HUES64 (cell line): ENCODE data around the gene GGACT.

Source experiments
- H3K27ac ChIP-seq: 2 replicates; pipeline ENCODE4 v1.7.0; 2013; ENCODE audit warnings: low read depth, low read length, inconsistent platforms
- H3K27me3 ChIP-seq: 2 replicates; pipeline ENCODE4 v1.6.1; 2013; ENCODE audit warnings: mild to moderate bottlenecking, low read length; ENCODE audit not compliant: insufficient read depth
- H3K36me3 ChIP-seq: 2 replicates; pipeline ENCODE4 v1.6.1; 2013; ENCODE audit warnings: mild to moderate bottlenecking, low read length; ENCODE audit not compliant: insufficient read depth
- H3K4me1 ChIP-seq: 2 replicates; pipeline ENCODE4 v1.6.1; 2013; ENCODE audit warnings: mild to moderate bottlenecking, low read length, moderate library complexity; ENCODE audit not compliant: insufficient read depth
- H3K4me3 ChIP-seq: 2 replicates; pipeline ENCODE4 v1.5.1; 2013; ENCODE audit warnings: mild to moderate bottlenecking, low read length, moderate library complexity
- H3K9ac ChIP-seq: 2 replicates; pipeline ENCODE4 v1.6.1; 2013; ENCODE audit warnings: mild to moderate bottlenecking, low read depth, low read length
- H3K9me3 ChIP-seq: 2 replicates; pipeline ENCODE4 v1.6.1; 2013; ENCODE audit warnings: low read depth, low read length; ENCODE audit not compliant: insufficient read depth
- WGBS: fragments of 150-250, 120-280 bp; methylation state at CpG from one replicate; pipeline ENCODE4 v1.1.7; 2013; ENCODE audit warnings: missing lambda C conversion rate; 5-methylcytosine and 5-hydroxymethylcytosine counted together

The GGACT gene

DNA sequence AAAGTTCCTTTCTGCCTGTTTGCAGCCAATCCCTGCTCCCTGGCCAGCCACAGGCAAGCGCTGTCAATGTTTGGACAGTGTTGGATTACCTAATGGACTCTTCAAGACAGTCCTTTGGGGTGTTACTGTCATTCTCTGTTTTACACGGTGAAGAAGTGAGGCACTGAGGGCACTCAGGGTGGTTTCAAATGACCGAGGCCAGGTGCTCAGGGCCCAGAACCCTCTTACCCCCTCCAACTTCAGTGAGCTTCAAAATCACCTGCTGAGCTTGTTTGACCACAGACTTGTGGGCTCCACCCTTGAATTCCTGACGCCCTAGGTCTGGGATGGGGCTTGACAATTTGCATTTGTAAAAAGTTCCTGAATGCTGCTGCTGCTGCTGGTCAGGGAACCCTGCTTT is 97.9 kb downstream of the GGACT start:
- no peak overlapping the region for H3K4me3 ChIP-seq
- no peak overlapping the region for H3K9ac ChIP-seq
- H3K27me3 ChIP-seq, result no peaks in the 10 kb centered on the region
- H3K36me3 ChIP-seq, result no peaks in the 10 kb centered on the region
- no peaks in the 10 kb centered on the region for H3K9me3 ChIP-seq
- 11% methylated on average over 4 of the region's 4 CpGs for WGBS
- H3K4me1 ChIP-seq, result peaks cover 33% of the 10 kb centered on the region
- peak overlapping the region; percentile 83 for H3K27ac ChIP-seq

GRCh38 chr13:100485265-100485664 is 103.3 kb downstream of the GGACT start:
- Histone ChIP-seq H3K4me1 (peaks cover 33% of the 10 kb centered on the region), H3K27me3 (no peaks in the 10 kb centered on the region), H3K27ac (no peak overlapping the region), H3K36me3 (no peaks in the 10 kb centered on the region), H3K9me3 (no peaks in the 10 kb centered on the region), H3K9ac (no peak overlapping the region), H3K4me3 (no peak overlapping the region)
- WGBS, result 100% methylated on average over 2 of the region's 2 CpGs

GRCh38 chr13:100484702-100485101 is 103.9 kb downstream of the GGACT start:
- Histone ChIP-seq H3K9ac (no peak overlapping the region), H3K4me1 (peaks cover 28% of the 10 kb centered on the region), H3K27me3 (no peaks in the 10 kb centered on the region), H3K4me3 (no peak overlapping the region), H3K9me3 (no peaks in the 10 kb centered on the region), H3K27ac (no peak overlapping the region), H3K36me3 (no peaks in the 10 kb centered on the region)
- WGBS, result 59% methylated on average over 3 of the region's 3 CpGs

DNA sequence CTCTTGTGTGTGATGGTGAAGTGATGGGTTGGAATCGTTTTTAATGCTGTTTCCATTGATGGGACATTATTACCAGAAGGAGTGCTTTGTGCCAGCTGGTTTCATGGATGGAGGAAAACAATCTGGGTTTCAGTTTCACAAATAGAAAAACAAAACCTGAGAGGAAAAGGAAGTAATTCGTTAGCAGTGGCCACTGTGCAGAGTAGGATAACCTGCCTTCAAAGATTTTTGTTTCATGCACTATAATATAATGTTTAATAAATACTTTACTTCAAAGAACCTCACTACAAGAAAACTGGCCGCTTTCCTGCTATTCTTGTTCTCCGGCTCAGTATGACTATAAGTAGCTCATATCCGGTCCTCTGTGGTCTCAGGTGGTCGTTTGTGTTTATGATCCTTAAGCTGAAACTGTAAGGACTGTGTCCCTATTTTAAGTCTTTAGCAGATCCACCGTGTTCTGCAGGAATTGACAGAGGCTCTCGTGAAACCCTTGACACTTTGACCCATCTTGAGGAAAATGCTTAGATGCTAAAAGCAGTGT is 104.7 kb downstream of the GGACT start:
- WGBS, result 92% methylated on average over 8 of the region's 8 CpGs
- H3K9ac ChIP-seq, result no peak overlapping the region
- H3K36me3 ChIP-seq, result no peaks in the 10 kb centered on the region
- H3K4me3 ChIP-seq, result no peak overlapping the region
- no peaks in the 10 kb centered on the region for H3K9me3 ChIP-seq
- H3K4me1 ChIP-seq, result peaks cover 28% of the 10 kb centered on the region
- H3K27me3 ChIP-seq, result no peaks in the 10 kb centered on the region
- no peak overlapping the region for H3K27ac ChIP-seq

DNA sequence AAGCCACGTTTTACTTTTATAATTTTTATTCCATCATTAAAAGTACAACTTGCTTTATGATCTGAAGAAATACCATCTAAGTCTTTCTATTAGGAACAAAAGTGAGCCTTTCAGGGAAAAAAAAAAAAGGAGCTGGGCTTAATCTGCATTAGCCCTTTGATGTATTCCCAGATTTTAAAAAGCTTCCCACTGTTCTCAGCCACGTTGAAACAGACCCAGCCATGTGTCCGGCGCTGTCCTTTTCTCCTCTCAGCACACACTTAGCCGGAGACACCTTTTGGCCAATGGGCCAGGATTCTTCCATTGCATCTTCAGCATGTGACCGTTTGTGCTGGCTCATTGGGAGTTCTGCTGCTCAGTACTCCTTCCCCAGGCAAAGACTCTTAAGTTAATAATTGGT is 105.5 kb downstream of the GGACT start:
- Histone ChIP-seq H3K9ac (no peak overlapping the region), H3K36me3 (no peaks in the 10 kb centered on the region), H3K4me3 (no peak overlapping the region), H3K9me3 (no peaks in the 10 kb centered on the region), H3K27me3 (no peaks in the 10 kb centered on the region), H3K4me1 (peaks cover 33% of the 10 kb centered on the region), H3K27ac (no peak overlapping the region)
- WGBS, result 74% methylated on average over 5 of the region's 6 CpGs

GRCh38 chr13:100480676-100481075 is 107.9 kb downstream of the GGACT start:
- Histone ChIP-seq H3K27me3 (no peaks in the 10 kb centered on the region), H3K27ac (no peak overlapping the region), H3K9me3 (no peaks in the 10 kb centered on the region), H3K4me3 (no peak overlapping the region), H3K36me3 (no peaks in the 10 kb centered on the region), H3K9ac (no peak overlapping the region), H3K4me1 (peaks cover 22% of the 10 kb centered on the region; the same call in 1 of the 2 replicates)
- WGBS, result 95% methylated on average over 9 of the region's 9 CpGs
